ENCODE measurements around the gene ATP9A. TPM values are rescaled to one million over a fixed set of nuclear protein-coding genes. Genes with fewer than 3 reads are reported as not detected.
A peak's percentile ranks its signal among the peaks of the same experiment; 100 is the strongest.

The ATP9A gene
- total RNA-seq, 4 donors from 2014 or later, result 36.1 to 47.4 (median 38.1) TPM

DNA sequence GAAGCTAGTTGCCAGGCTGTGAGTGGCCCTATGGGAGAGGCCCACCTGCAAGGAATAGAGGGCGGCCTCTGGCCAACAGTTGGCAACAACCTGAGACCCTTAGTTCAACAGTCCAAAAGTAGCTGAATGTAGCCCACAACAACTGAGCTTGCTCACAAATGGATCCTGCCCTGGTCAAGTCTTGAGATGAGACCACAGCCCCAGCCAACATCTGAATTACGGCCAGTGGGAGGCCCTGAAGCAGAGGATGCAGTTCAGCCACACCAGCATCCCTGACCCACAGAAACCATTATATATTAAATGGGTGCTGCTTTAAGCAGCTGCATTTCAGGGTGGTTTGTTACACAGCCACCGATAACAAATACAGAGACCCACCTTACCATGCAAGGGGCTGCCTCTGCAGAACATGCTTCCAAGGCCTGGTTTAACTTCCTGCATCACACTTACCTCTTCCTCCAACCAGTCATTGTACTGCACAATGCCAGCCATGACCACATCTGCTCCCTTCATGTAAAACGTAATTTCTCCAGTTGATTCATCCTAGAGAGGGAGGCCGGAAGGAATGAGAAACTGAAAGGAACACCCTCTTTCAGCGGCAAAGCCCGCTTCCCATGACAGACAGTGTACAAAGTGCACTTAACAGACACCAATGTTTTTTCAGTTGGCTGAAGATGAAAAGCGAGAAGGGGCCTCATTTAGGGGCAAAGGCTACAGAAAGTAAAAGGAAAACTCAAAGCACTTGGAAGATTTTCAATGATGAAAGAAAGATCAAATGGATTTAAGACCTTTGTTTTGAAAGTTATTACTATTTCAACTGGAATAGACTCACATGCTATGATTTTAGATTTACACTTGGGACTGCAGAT is 139.4 kb downstream of the ATP9A start:
- H3K4me1 ChIP-seq, result peaks cover 3 to 42% (median 25%) of the 10 kb centered on the region in 4 donors
- peaks cover 0 to 4% (median 0%) of the 10 kb centered on the region in 3 donors for H3K36me3 ChIP-seq
- DNase-seq (ENCODE audit: low spot score in 2 of 2), result no peak
- WGBS, 2 donors, result 75 to 76% methylated on average over 8 of the region's 8 CpGs
- no peak overlapping the region for H3K4me3 ChIP-seq
- H3K27me3 ChIP-seq, result no peaks in the 10 kb centered on the region
- TF ChIP-seq, protein P1, sequence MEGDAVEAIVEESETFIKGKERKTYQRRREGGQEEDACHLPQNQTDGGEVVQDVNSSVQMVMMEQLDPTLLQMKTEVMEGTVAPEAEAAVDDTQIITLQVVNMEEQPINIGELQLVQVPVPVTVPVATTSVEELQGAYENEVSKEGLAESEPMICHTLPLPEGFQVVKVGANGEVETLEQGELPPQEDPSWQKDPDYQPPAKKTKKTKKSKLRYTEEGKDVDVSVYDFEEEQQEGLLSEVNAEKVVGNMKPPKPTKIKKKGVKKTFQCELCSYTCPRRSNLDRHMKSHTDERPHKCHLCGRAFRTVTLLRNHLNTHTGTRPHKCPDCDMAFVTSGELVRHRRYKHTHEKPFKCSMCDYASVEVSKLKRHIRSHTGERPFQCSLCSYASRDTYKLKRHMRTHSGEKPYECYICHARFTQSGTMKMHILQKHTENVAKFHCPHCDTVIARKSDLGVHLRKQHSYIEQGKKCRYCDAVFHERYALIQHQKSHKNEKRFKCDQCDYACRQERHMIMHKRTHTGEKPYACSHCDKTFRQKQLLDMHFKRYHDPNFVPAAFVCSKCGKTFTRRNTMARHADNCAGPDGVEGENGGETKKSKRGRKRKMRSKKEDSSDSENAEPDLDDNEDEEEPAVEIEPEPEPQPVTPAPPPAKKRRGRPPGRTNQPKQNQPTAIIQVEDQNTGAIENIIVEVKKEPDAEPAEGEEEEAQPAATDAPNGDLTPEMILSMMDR (IDR thresholded peaks at IDR 0.05), result no peak
- no peak for TF ChIP-seq POLR2A (IDR thresholded peaks at IDR 0.05)
- TF ChIP-seq EP300 (IDR thresholded peaks at IDR 0.05), result no peak
- no peaks in the 10 kb centered on the region for H3K9me3 ChIP-seq
- peak overlapping the region in 1 of 4 donors; percentile 91 for H3K27ac ChIP-seq

DNA sequence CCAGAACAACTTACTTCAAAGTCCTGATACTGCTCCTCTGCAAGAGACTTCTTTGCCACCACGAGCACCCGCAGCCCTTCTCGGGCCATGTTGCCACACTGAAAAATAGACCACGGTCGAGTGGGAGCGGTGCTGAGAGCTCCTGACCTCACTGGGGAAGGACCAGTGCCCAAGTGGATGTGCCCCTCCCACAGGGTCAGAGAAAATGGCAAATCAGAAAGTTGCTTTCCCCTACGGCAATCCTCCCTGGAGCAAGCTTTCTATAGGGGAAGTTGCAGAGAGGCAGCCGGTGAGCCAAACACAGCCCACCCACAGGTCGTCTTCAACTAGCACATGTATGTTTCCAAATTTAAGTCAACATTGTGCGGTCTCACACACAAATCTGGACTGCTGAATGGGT is 140.6 kb downstream of the ATP9A start:
- H3K27me3 ChIP-seq, result no peaks in the 10 kb centered on the region
- no peaks in the 10 kb centered on the region for H3K9me3 ChIP-seq

DNA sequence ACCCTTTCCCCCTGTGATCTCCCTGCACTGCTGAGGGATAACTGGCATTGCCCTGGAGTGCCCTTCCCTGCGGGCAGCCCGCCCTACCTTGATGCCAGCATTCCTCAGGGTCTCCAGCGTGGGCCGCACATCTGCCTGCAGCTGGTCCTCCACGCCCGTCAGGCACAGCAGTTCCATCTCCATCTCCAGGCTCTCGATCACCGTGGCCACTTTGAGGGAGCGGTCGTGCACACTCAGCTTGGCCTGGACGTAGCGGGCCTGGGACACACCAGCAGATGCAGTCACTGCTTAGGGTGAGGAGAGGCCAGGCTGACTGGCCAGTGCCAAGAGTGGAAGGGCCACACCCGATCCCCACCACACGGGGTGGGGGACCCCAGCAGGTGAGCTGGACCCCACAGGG is 143.1 kb downstream of the ATP9A start:
- Histone ChIP-seq H3K27ac (no peak overlapping the region), H3K9me3 (no peaks in the 10 kb centered on the region), H3K36me3 (peaks cover 0 to 12% (median 0%) of the 10 kb centered on the region in 3 donors), H3K4me3 (no peak overlapping the region), H3K4me1 (peaks cover 0 to 10% (median 7%) of the 10 kb centered on the region in 4 donors), H3K27me3 (no peaks in the 10 kb centered on the region)
- no peak for TF ChIP-seq EP300 (IDR thresholded peaks at IDR 0.05)
- 93 to 98% methylated on average over 13 to 14 of the region's 14 CpGs for WGBS, 2 donors
- no peak for DNase-seq (ENCODE audit: low spot score in 2 of 2)

More for the DNA sequence above, 140.6 kb downstream of the ATP9A start:
- H3K36me3 ChIP-seq, result peaks cover 0 to 4% (median 0%) of the 10 kb centered on the region in 3 donors
- TF ChIP-seq EP300 (IDR thresholded peaks at IDR 0.05) (no peak), POLR2A (IDR thresholded peaks at IDR 0.05) (no peak)
- TF ChIP-seq, protein P1 (IDR thresholded peaks at IDR 0.05), result no peak
- H3K27ac ChIP-seq, result no peak overlapping the region
- 86 to 92% methylated on average over 10 of the region's 10 CpGs for WGBS, 2 donors
- DNase-seq (ENCODE audit: low spot score in 2 of 2), result no peak
- H3K4me3 ChIP-seq, result no peak overlapping the region
- H3K4me1 ChIP-seq, result peaks cover 3 to 34% (median 24%) of the 10 kb centered on the region in 4 donors

DNA sequence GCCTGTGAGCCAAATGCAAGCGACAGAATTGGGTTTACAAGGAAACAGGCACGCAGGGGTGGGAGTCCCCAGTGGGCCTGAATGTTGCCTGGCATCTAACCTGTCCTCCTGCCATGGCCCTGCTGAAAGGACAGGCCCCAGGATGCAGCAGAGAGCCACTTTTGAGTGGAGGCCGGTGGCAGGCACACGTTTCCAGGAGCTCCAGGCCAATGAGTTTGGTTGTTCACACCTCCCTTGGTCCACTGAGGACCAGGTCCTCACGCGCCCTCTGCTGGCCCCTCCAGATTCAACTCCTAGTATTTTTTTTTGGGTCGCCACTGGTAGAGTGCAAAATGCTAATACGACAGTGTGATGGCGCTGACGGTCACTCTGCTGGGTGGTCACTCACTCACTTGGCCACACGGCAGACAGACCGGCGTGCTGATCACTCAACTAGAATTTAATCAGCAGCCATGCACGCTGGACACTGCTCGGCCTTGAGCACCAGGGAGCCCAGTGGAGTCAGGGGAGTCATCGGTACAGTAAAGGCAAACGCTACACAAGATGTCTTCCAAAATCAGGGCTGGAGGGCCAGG is 143.9 kb downstream of the ATP9A start:
- WGBS, 2 donors, result 49 to 58% methylated on average over 12 to 14 of the region's 17 CpGs
- peaks cover 0 to 12% (median 0%) of the 10 kb centered on the region in 3 donors for H3K36me3 ChIP-seq
- no peak overlapping the region for H3K4me3 ChIP-seq
- no peaks in the 10 kb centered on the region for H3K27me3 ChIP-seq
- peak; percentile 18 to 53 for DNase-seq (ENCODE audit: low spot score in 2 of 2)
- no peaks in the 10 kb centered on the region for H3K9me3 ChIP-seq
- no peak for TF ChIP-seq POLR2A (IDR thresholded peaks at IDR 0.05)
- no peak for TF ChIP-seq EP300 (IDR thresholded peaks at IDR 0.05)
- TF ChIP-seq, protein P1 (IDR thresholded peaks at IDR 0.05), result peak; percentile 51 to 64 (median 61)
- peaks cover 0 to 8% (median 0%) of the 10 kb centered on the region in 4 donors for H3K4me1 ChIP-seq
- no peak overlapping the region for H3K27ac ChIP-seq

DNA sequence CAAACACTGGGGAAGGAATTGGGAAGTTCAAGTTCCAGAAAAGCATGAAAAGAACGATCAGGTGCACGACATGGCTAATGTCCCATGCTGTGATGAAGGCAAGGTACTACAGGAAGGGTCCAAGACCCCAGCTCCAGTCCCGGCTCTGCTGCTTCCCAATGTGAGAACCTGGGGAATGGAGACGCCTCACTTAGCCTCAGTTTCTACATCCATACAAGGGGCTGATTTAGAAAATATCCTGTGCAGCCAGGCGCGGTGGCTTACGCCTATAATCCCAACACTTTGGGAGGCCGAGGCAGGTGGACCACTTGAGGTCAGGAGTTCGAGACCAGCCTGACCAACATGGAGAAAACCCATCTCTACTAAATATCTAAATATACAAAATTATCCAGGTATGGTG is 144.9 kb downstream of the ATP9A start:
- no peak for TF ChIP-seq POLR2A (IDR thresholded peaks at IDR 0.05)
- TF ChIP-seq EP300 (IDR thresholded peaks at IDR 0.05), result no peak
- TF ChIP-seq, protein P1 (IDR thresholded peaks at IDR 0.05), result no peak
- Histone ChIP-seq H3K9me3 (no peaks in the 10 kb centered on the region), H3K4me3 (no peak overlapping the region), H3K4me1 (no peaks in the 10 kb centered on the region), H3K27me3 (no peaks in the 10 kb centered on the region), H3K27ac (no peak overlapping the region), H3K36me3 (peaks cover 0 to 19% (median 0%) of the 10 kb centered on the region in 3 donors)
- no peak for DNase-seq (ENCODE audit: low spot score in 2 of 2)
- 93% methylated on average over 9 of the region's 9 CpGs for WGBS, 2 donors

Measured in tibial nerve (tissue), 4 donors.